ENCODE data around the gene STAC3. TPM values are rescaled to one million over a fixed set of nuclear protein-coding genes. Genes with fewer than 3 reads are reported as not detected.

The STAC3 gene
- polyA plus RNA-seq, 3 donors: 5.2 to 8.0 (median 6.1) TPM

GRCh38 chr12:57215668-57216013 is 35.3 kb downstream of the STAC3 start:
- no peak for DNase-seq (ENCODE audit: extremely low read depth in 1 of 11, low read depth in 9 of 11, low spot score in 4 of 11)

- no peak for DNase-seq (ENCODE audit: extremely low read depth in 1 of 11, low read depth in 9 of 11, low spot score in 4 of 11)
These were observed 35.9 kb downstream of the STAC3 start for GRCh38 chr12:57215065-57215464.

DNA sequence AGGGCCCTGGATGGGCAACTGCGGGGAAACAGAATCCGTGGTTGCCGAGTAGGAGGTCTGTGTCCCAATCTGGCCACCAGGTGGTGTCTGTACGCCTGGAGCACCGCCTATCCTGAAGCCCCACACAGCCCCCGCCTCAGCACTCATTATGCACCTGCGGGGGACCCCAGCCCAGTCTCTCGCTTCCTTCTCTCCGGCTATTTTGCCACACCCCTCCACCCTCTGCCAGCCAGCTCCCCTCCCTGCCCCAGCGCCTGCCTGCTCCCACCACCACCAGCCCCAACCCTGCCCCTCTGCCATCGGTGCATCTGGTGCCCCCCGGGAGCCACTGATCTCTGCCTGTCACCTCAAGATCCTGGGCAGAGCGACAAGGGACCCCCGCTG is 36.6 kb downstream of the STAC3 start:
- DNase-seq (ENCODE audit: extremely low read depth in 1 of 11, low read depth in 9 of 11, low spot score in 4 of 11): peak in 3 of 11 donors; percentile 42 to 54 (median 51)

GRCh38 chr12:57213763-57214397 is 37.1 kb downstream of the STAC3 start:
- DNase-seq (ENCODE audit: extremely low read depth in 1 of 11, low read depth in 9 of 11, low spot score in 4 of 11): no peak

- DNase-seq (ENCODE audit: extremely low read depth in 1 of 11, low read depth in 9 of 11, low spot score in 4 of 11): peak in 10 of 11 donors; percentile 54 to 83 (median 78)
These were observed 37.8 kb downstream of the STAC3 start for GRCh38 chr12:57213058-57213715.

- DNase-seq (ENCODE audit: extremely low read depth in 1 of 11, low read depth in 9 of 11, low spot score in 4 of 11): no peak
These were observed 38.3 kb downstream of the STAC3 start for GRCh38 chr12:57212701-57213057.

DNA sequence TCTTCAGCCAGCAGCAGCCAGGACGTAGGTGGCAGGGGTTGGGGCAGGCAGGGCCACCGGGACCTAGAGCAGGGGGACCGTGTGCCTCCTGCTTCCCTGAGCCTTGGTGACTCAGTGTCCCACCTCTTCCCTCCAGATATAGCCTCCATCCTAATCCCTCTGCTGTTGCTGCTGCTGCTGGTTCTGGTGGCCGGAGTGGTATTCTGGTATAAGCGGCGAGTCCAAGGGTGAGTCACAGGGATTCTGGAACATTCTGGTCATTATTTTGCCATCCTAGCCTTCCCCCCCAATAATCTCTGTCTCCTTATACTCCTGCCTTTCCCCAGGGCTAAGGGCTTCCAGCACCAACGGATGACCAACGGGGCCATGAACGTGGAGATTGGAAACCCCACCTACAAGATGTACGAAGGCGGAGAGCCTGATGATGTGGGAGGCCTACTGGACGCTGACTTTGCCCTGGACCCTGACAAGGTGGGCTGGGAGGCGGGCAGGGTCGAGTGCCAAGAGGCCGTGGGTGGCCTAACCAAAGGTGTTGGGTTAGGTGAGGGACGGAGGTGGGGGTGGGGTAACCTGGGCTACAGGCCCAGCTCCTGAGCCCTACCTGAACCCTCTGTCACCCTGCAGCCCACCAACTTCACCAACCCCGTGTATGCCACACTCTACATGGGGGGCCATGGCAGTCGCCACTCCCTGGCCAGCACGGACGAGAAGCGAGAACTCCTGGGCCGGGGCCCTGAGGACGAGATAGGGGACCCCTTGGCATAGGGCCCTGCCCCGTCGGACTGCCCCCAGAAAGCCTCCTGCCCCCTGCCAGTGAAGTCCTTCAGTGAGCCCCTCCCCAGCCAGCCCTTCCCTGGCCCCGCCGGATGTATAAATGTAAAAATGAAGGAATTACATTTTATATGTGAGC is 38.9 kb downstream of the STAC3 start:
- no peak for DNase-seq (ENCODE audit: extremely low read depth in 1 of 11, low read depth in 9 of 11, low spot score in 4 of 11)

- DNase-seq (ENCODE audit: extremely low read depth in 1 of 11, low read depth in 9 of 11, low spot score in 4 of 11): no peak
These were observed 39.9 kb downstream of the STAC3 start for GRCh38 chr12:57210926-57211692.

DNA sequence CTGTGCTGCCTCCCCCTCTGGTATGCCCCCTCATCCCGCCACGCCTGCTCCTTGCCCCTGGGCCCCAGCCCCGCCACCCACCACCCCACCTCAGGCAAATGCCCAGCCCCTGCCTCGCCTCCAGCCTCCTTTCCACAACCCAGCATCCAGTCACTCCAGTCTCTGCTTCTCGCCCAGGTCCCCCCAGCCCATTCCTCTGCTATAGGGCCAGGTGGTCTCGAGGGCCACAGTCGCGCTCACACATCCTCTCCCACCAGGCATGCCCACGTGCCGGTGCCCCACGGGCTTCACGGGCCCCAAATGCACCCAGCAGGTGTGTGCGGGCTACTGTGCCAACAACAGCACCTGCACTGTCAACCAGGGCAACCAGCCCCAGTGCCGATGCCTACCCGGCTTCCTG is 40.5 kb downstream of the STAC3 start:
- DNase-seq (ENCODE audit: extremely low read depth in 1 of 11, low read depth in 9 of 11, low spot score in 4 of 11): no peak

DNA sequence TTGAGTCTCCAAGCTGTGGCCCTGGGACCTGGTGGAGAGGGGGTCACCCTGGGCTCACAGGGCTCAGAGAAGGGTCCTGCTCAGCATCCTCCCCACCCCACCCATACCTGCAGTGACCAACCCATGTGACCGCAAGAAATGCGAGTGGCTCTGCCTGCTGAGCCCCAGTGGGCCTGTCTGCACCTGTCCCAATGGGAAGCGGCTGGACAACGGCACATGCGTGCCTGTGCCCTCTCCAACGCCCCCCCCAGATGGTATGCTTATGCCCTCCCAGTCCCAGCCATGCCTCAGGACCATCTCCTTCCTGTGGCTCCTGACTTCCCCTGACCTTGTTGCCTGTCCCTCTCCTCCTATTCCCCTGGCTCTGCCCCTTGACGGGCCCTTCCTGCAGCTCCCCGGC is 41.1 kb downstream of the STAC3 start:
- DNase-seq (ENCODE audit: extremely low read depth in 1 of 11, low read depth in 9 of 11, low spot score in 4 of 11): no peak

DNA sequence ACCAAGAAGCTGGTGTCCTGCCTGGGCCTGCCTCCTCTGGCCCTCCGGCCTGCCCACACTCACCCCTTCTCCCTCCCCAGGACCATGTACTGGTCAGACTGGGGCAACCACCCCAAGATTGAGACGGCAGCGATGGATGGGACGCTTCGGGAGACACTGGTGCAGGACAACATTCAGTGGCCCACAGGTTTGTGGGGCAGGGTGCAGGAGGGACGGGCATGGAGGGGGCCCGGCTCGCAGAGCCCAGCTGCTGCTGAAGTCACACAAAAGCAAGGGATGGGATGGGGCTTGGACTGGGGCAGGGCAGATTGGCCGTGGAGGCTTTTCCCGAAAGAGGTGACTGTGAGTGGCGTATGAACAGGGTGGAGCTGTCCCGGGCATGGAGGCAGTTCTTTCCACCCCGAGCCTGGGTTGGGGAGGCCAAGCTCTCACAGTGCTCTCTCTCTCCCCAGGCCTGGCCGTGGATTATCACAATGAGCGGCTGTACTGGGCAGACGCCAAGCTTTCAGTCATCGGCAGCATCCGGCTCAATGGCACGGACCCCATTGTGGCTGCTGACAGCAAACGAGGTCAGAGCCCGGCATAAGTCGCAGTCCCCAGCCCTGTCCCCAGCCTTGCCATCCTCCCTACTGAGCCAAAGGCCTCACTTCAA is 42.2 kb downstream of the STAC3 start:
- DNase-seq (ENCODE audit: extremely low read depth in 1 of 11, low read depth in 9 of 11, low spot score in 4 of 11): no peak

GRCh38 chr12:57207731-57208630 is 43.0 kb downstream of the STAC3 start:
- DNase-seq (ENCODE audit: extremely low read depth in 1 of 11, low read depth in 9 of 11, low spot score in 4 of 11): no peak

GRCh38 chr12:57205931-57206330 is 45.1 kb downstream of the STAC3 start:
- no peak for DNase-seq (ENCODE audit: extremely low read depth in 1 of 11, low read depth in 9 of 11, low spot score in 4 of 11)

DNA sequence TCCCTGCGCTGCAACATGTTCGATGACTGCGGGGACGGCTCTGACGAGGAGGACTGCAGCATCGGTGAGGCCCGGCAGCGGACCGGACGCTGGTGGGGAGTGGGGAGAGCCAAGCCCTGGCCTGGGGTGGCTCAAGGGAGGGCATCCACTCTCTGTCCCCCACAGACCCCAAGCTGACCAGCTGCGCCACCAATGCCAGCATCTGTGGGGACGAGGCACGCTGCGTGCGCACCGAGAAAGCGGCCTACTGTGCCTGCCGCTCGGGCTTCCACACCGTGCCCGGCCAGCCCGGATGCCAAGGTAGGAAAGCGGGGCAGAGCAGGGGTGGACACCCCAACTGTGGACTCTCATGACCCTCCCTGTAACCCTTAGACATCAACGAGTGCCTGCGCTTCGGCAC is 45.8 kb downstream of the STAC3 start:
- no peak for DNase-seq (ENCODE audit: extremely low read depth in 1 of 11, low read depth in 9 of 11, low spot score in 4 of 11)

- no peak for DNase-seq (ENCODE audit: extremely low read depth in 1 of 11, low read depth in 9 of 11, low spot score in 4 of 11)
These were observed 46.5 kb downstream of the STAC3 start for GRCh38 chr12:57204454-57204853.

- no peak for DNase-seq (ENCODE audit: extremely low read depth in 1 of 11, low read depth in 9 of 11, low spot score in 4 of 11)
These were observed 47.2 kb downstream of the STAC3 start for GRCh38 chr12:57203791-57204190.

DNA sequence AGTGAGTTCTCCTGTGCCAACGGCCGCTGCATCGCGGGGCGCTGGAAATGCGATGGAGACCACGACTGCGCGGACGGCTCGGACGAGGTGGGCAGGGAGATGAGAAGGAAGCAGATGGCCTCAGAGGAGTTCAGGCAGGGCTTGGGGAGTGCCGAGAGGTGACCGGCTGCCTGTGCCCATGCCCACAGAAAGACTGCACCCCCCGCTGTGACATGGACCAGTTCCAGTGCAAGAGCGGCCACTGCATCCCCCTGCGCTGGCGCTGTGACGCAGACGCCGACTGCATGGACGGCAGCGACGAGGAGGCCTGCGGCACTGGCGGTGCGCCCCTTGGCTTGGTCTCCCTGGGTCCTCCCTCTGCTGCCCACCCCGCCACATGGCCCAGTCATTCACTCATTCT is 47.8 kb downstream of the STAC3 start:
- no peak for DNase-seq (ENCODE audit: extremely low read depth in 1 of 11, low read depth in 9 of 11, low spot score in 4 of 11)

GRCh38 chr12:57202321-57202720 is 48.7 kb downstream of the STAC3 start:
- no peak for DNase-seq (ENCODE audit: extremely low read depth in 1 of 11, low read depth in 9 of 11, low spot score in 4 of 11)
